HepG2 (cell line): ENCODE results near the gene CFAP300. TPM values are rescaled to one million over a fixed set of nuclear protein-coding genes. Genes with fewer than 3 reads are reported as not detected.

Experiments
- ARNT ChIP-seq: fragments of 450-650 bp; IDR thresholded peaks from 2 replicates; pipeline ENCODE4 v1.6.1; 2017
- EEA1 ChIP-seq: sonication (generic); formaldehyde crosslinking; IDR thresholded peaks from 2 replicates; pipeline ENCODE4 v1.5.1; 2020; ENCODE audit warnings: mild to moderate bottlenecking, missing genetic modification reagents, borderline replicate concordance
- EHMT2 ChIP-seq: fragments of 200-600 bp; sonication (generic); IDR thresholded peaks from 2 replicates; pipeline ENCODE4 v1.7.0; 2017; ENCODE audit warnings: antibody characterized with exemption, low read depth, low read length, borderline replicate concordance
- PAWR ChIP-seq: sonication (generic); formaldehyde crosslinking; IDR thresholded peaks from 2 replicates; pipeline ENCODE4 v1.4.0; 2020; ENCODE audit warnings: missing genetic modification reagents, mild to moderate bottlenecking, borderline replicate concordance
- SMYD3 ChIP-seq: sonication (generic); formaldehyde crosslinking; IDR thresholded peaks from 2 replicates; pipeline ENCODE4 v1.8.1; 2023; ENCODE audit warnings: mild to moderate bottlenecking, missing genetic modification reagents
- THAP11 ChIP-seq: IDR thresholded peaks from 2 replicates; pipeline ENCODE4 v1.6.1; 2016; ENCODE audit warnings: missing biosample characterization, missing genetic modification reagents
- ZBTB1 ChIP-seq: sonication (generic); formaldehyde crosslinking; IDR thresholded peaks from 2 replicates; pipeline ENCODE4 v1.4.0; 2020; ENCODE audit warnings: missing genetic modification reagents, borderline replicate concordance
- ZBTB21 ChIP-seq: sonication (generic); formaldehyde crosslinking; IDR thresholded peaks from 2 replicates; pipeline ENCODE4 v1.4.0; 2020; ENCODE audit warnings: missing genetic modification reagents
- ZFP36L2 ChIP-seq: sonication (generic); formaldehyde crosslinking; IDR thresholded peaks from 2 replicates; pipeline ENCODE4 v1.4.0; 2020; ENCODE audit warnings: missing genetic modification reagents
- ZFP90 ChIP-seq: sonication (generic); formaldehyde crosslinking; IDR thresholded peaks from 2 replicates; pipeline ENCODE4 v1.8.0; 2022; ENCODE audit warnings: missing genetic modification reagents, mild to moderate bottlenecking, inconsistent platforms, borderline replicate concordance
- ZNF12 ChIP-seq: sonication (generic); formaldehyde crosslinking; IDR thresholded peaks from 2 replicates; pipeline ENCODE4 v1.5.0; 2020; ENCODE audit warnings: missing genetic modification reagents
- ZNF253 ChIP-seq: sonication (generic); formaldehyde crosslinking; IDR thresholded peaks from 2 replicates; pipeline ENCODE4 v1.8.0; 2022; ENCODE audit warnings: mild to moderate bottlenecking, missing genetic modification reagents, borderline replicate concordance
- ZNF552 ChIP-seq: sonication (generic); formaldehyde crosslinking; IDR thresholded peaks from 2 replicates; pipeline ENCODE4 v1.9.0; 2022; ENCODE audit warnings: missing genetic modification reagents, mild to moderate bottlenecking, borderline replicate concordance
- ZNF674 ChIP-seq: sonication (generic); formaldehyde crosslinking; IDR thresholded peaks from 2 replicates; pipeline ENCODE4 v1.5.0; 2020; ENCODE audit warnings: low read depth, mild to moderate bottlenecking, missing genetic modification reagents
- ZNF83 ChIP-seq: sonication (generic); formaldehyde crosslinking; IDR thresholded peaks from 2 replicates; pipeline ENCODE4 v1.4.0; 2020; ENCODE audit warnings: missing genetic modification reagents, mild to moderate bottlenecking, borderline replicate concordance
- polyA plus RNA-seq, 8 experiments: library from polyadenylated mRNA; depleted of rRNA in 3 of 8; stranded (reverse) in 7 of 8; unstranded in 1 of 8; fragments of >200 nt; fragmentation: Illumina TruSeq in 4 of 8; extraction: Trizol in 4 of 8; gene quantifications; 2 replicates each; pipeline versions ENCODE4 v1.2.1 to v1.2.3, GENCODE V29; 2011 to 2016; ENCODE audit warnings: low read depth in 4 of 8, missing spikeins in 1 of 8, mixed read lengths in 1 of 8; ENCODE audit not compliant: insufficient read depth in 1 of 8
- total RNA-seq, 5 experiments: library from RNA; depleted of rRNA; stranded (reverse); fragments of >200 nt; fragmentation: Illumina TruSeq; extraction: Trizol; gene quantifications; 2 replicates each; pipeline ENCODE4 v1.2.3, GENCODE V29; 2016; ENCODE audit warnings: low read depth in 1 of 5
- TF ChIP-seq, protein P1 (sequence below): sonication (generic); formaldehyde crosslinking; IDR thresholded peaks from 2 replicates; pipeline ENCODE4 v1.9.0; 2021; ENCODE audit warnings: missing genetic modification reagents, mild to moderate bottlenecking, borderline replicate concordance
- TF ChIP-seq, protein P2 (sequence below): sonication (generic); formaldehyde crosslinking; IDR thresholded peaks from 2 replicates; pipeline ENCODE4 v1.4.0; 2020; ENCODE audit warnings: missing genetic modification reagents
- TF ChIP-seq, protein P3 (sequence below): sonication (generic); formaldehyde crosslinking; IDR thresholded peaks from 2 replicates; pipeline ENCODE4 v1.5.1; 2020; ENCODE audit warnings: missing genetic modification reagents, mild to moderate bottlenecking, borderline replicate concordance
- TF ChIP-seq, protein P4 (sequence below): IDR thresholded peaks from 2 replicates; pipeline ENCODE4 v1.6.1; 2016; ENCODE audit warnings: missing compliant biosample characterization, missing genetic modification reagents, borderline replicate concordance
- TF ChIP-seq, protein P5 (sequence below): sonication (generic); formaldehyde crosslinking; IDR thresholded peaks from 2 replicates; pipeline ENCODE4 v1.8.0; 2023; ENCODE audit warnings: mild to moderate bottlenecking, missing genetic modification reagents
- TF ChIP-seq, protein P6 (sequence below), 2 experiments: sonication (generic) in 1 of 2; formaldehyde crosslinking in 1 of 2; IDR thresholded peaks; 2 replicates each; pipeline versions ENCODE4 v1.4.0 to v1.6.1; 2018 to 2020; ENCODE audit warnings: missing genetic modification reagents in 2 of 2, borderline replicate concordance in 1 of 2, low read depth in 1 of 2, mild to moderate bottlenecking in 1 of 2, missing biosample characterization in 1 of 2

Gene CFAP300
- total and polyA plus RNA-seq, 2 of the 13 experiments (the other 11 are each of a cell fraction or from before 2014, with no cell fraction given) = not detected

DNA sequence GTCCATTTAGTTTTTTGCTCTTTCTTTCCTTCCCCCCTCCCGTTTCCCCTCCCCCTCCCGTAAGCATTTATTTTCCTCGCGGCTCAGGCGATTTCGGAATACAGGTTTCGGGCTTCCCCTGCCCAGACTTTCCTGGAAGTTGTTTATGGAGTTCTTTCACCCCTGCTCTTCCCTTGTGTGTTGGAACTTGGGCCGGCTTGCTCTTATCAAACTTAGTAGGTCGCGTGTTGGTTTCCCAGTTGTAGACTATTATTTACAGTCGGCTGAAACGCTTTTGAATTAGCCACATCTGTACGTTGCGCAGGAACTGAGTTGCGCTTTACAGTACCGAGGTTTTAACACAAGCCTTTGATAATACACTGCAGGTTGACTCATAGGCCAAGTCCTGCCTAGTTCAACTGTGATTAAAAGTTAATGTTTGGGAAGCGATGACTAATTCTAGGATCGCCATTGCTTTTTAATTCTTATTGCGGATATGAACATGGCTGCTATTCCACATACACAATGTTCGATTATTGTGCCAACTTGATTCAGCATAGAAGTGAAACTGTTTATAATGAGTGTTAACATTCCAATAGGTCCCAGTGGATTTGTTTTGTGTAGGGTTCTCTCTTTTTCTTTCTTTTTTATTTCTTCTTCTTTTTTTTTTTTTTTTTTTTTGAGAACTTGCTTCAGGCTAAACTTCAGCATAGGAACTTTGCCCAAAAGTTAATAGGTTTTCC is 64.7 kb downstream of the CFAP300 start (continued):
- TF ChIP-seq EEA1 (CRISPR knock-in tag) = no peak
- no peak for TF ChIP-seq ZNF674 (CRISPR knock-in tag)
- no peak for TF ChIP-seq ZNF552
- no peak for TF ChIP-seq SMYD3 (CRISPR knock-in tag)
- TF ChIP-seq ZBTB1 = no peak
- TF ChIP-seq, protein P1, sequence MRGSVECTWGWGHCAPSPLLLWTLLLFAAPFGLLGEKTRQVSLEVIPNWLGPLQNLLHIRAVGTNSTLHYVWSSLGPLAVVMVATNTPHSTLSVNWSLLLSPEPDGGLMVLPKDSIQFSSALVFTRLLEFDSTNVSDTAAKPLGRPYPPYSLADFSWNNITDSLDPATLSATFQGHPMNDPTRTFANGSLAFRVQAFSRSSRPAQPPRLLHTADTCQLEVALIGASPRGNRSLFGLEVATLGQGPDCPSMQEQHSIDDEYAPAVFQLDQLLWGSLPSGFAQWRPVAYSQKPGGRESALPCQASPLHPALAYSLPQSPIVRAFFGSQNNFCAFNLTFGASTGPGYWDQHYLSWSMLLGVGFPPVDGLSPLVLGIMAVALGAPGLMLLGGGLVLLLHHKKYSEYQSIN = no peak
- no peak for TF ChIP-seq ZNF83 (CRISPR knock-in tag)
- no peak for TF ChIP-seq THAP11 (CRISPR knock-in tag)
- TF ChIP-seq, protein P2, sequence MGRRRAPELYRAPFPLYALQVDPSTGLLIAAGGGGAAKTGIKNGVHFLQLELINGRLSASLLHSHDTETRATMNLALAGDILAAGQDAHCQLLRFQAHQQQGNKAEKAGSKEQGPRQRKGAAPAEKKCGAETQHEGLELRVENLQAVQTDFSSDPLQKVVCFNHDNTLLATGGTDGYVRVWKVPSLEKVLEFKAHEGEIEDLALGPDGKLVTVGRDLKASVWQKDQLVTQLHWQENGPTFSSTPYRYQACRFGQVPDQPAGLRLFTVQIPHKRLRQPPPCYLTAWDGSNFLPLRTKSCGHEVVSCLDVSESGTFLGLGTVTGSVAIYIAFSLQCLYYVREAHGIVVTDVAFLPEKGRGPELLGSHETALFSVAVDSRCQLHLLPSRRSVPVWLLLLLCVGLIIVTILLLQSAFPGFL (CRISPR knock-in tag) = no peak
- TF ChIP-seq, protein P3, sequence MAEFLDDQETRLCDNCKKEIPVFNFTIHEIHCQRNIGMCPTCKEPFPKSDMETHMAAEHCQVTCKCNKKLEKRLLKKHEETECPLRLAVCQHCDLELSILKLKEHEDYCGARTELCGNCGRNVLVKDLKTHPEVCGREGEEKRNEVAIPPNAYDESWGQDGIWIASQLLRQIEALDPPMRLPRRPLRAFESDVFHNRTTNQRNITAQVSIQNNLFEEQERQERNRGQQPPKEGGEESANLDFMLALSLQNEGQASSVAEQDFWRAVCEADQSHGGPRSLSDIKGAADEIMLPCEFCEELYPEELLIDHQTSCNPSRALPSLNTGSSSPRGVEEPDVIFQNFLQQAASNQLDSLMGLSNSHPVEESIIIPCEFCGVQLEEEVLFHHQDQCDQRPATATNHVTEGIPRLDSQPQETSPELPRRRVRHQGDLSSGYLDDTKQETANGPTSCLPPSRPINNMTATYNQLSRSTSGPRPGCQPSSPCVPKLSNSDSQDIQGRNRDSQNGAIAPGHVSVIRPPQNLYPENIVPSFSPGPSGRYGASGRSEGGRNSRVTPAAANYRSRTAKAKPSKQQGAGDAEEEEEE (CRISPR knock-in tag) = no peak
- TF ChIP-seq ZNF12 (CRISPR knock-in tag) = no peak
- TF ChIP-seq, protein P4, sequence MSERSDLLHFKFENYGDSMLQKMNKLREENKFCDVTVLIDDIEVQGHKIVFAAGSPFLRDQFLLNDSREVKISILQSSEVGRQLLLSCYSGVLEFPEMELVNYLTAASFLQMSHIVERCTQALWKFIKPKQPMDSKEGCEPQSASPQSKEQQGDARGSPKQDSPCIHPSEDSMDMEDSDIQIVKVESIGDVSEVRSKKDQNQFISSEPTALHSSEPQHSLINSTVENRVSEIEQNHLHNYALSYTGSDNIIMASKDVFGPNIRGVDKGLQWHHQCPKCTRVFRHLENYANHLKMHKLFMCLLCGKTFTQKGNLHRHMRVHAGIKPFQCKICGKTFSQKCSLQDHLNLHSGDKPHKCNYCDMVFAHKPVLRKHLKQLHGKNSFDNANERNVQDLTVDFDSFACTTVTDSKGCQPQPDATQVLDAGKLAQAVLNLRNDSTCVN (CRISPR knock-in tag) = no peak
- no peak for TF ChIP-seq ZBTB21 (CRISPR knock-in tag)
- no peak for TF ChIP-seq ZFP90 (CRISPR knock-in tag)
- no peak for TF ChIP-seq PAWR (CRISPR knock-in tag)
- TF ChIP-seq ZFP36L2 (CRISPR knock-in tag) = no peak
- peak; percentile 71; the same call in 1 of the 2 replicates for TF ChIP-seq EHMT2
- TF ChIP-seq ARNT = no peak
- TF ChIP-seq ZNF253 (CRISPR knock-in tag) = no peak
- TF ChIP-seq, protein P5, sequence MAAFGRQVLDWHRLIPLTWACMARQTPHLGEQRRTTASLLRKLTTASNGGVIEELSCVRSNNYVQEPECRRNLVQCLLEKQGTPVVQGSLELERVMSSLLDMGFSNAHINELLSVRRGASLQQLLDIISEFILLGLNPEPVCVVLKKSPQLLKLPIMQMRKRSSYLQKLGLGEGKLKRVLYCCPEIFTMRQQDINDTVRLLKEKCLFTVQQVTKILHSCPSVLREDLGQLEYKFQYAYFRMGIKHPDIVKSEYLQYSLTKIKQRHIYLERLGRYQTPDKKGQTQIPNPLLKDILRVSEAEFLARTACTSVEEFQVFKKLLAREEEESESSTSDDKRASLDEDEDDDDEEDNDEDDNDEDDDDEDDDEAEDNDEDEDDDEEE (CRISPR knock-in tag) = no peak
- TF ChIP-seq, protein P6, sequence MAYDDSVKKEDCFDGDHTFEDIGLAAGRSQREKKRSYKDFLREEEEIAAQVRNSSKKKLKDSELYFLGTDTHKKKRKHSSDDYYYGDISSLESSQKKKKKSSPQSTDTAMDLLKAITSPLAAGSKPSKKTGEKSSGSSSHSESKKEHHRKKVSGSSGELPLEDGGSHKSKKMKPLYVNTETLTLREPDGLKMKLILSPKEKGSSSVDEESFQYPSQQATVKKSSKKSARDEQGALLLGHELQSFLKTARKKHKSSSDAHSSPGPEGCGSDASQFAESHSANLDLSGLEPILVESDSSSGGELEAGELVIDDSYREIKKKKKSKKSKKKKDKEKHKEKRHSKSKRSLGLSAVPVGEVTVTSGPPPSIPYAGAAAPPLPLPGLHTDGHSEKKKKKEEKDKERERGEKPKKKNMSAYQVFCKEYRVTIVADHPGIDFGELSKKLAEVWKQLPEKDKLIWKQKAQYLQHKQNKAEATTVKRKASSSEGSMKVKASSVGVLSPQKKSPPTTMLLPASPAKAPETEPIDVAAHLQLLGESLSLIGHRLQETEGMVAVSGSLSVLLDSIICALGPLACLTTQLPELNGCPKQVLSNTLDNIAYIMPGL (CRISPR knock-in tag; IDR thresholded peaks at IDR 0.05; ENCODE audit: borderline replicate concordance in 1 of 2, low read depth in 1 of 2) = peak in 1 of 2 experiments; percentile 12; a peak in 2 of 4 replicates
